ENCODE results near the gene KLHL1.

KLHL1 gene

DNA sequence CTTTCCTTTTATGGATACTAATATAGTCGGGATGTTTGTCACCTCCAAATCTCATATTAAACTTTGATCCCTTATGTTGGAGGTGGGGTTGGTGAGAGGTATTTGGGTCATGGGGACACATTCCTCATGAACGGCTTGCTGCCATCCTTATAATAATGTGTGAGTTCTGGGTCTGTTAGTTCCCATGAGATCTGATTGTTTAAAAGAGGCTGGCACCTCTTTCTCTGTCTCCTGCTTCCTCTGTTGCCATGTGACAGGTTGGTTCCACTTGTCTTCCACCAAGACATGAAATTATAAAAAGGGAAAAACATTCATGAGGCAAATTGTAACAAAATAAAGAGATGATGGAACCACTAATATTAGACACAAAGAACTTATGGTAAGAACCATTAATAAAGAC, 108.4 kb downstream of the KLHL1 start:
- DNase-seq, result no peak

DNA sequence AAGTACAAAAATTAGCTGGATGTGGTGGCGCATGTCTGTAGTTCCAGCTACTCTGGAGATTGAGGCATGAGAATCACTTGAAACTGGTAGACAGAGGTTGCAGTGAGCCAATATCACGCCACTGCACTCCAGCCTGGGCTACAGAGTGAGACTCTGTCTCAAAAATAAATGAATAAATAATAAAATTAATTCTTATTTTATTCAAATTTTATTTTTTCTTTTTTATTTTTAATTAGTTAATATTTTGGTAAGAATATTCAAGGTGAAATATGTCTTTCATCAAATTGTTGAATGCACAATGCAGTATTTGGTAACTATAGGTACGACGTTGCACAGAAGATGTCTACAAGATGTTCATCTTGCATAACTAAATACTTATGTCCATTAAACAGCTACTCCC, 111.2 kb downstream of the KLHL1 start:
- no peak for DNase-seq

DNA sequence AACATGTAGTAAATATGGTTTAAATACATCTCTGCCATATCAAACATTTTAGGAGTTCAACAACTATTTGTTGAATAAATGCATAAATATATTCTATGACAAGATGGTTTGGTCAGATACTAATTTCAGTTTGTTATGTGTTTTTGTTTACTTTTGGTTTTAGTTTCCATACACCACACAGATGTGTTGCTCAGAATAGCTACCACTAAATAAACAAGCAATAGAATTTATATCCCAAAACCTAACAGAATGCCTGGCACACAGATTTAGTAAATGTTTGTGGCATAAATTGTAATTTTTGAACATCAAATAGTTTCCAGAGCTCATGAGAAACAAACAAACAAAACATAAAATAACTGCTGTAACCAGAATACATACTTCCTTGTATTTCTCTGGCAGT, 127.5 kb downstream of the KLHL1 start:
- DNase-seq, result no peak

DNA sequence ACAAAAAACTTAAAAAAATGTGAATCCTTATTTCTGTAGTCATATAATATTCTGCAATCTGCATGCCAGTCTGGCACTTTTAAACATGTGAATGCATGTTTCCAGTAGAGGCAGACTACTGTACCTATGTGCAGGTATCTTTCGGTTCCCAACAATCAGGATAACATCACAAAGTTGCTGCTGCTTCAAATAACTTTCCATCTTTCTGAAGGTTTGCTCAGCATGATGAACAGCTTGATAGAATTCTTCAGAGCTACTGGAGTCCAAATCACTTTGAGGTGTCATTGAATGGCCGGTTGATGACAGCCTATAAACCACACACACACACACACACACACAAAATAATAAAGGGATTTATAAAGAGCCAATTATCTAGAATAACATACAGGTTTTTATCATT, 132.8 kb downstream of the KLHL1 start:
- DNase-seq, result no peak

DNA sequence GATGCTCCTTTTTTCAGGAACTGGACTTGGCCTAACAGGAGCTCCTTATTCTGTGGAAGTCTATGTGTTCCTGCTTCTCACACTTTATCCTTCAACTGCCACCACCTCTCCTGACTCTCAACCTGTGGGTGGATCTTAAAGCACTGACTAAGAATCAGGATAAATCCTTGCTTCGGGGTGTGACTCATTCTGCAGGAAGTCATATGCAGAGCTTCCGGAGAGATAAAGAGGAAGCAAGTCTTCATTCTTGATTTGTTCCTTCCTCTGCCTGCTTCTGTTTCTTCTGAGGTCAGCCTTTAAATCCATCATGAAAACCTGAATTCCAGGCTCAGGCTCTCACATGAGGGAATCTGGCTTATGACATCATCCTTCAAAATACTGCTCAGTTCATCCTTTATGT, 137.7 kb downstream of the KLHL1 start:
- no peak for DNase-seq

DNA sequence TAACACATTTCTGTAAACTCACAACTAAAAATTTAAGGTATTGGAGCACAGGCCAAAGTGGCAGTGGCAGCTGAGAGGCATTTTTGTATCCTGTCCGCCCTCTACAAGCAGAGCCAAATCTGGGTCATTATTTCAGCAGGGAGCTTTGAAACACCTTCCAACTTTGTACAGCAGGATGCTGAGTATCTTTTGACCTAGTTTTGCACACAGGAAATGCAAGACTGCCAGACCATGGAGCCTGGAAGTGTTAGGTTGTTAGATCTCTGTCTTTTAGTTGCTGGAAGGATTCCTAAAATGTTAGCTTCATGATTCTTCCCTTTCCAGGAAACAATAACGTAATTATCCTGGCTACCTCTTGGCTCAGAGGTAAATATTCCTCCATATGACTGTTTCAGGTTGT, 149.2 kb downstream of the KLHL1 start:
- DNase-seq, result no peak

DNA sequence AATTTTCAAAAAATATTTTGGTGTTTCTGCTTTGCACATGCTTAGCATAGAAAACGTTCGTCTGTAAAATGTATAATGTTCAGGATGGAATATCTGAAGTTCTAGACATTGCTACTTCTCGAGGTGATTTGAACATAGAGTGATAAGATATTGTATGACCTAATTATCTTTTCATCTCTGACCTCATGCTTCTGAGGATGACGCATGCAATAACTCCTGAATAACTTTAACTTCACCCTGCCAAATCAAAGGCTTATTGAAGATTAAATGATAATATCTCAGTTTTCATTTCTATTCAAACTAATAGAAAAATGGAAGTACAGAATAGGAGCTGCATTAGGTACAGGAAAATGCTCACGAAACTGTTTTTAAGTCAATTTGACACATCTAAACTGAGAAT, 151.4 kb downstream of the KLHL1 start:
- no peak for DNase-seq

DNA sequence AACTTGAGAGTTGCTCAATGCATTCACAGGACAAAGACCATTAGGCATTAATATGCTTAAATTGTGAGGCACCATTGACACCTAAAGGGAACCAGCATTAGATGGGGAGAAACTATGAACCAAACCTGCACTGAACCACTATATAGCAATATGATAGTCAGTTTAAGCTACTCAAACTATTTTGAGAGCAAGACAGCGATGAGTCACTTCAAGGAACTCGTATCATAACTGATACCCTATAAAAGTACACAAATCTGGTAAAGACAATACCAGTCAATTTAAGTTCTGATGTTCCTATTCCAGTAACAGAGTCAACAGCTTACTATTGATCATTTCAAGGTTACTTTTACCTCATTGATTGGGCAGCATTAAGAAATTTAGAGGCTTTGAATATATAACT, 151.9 kb downstream of the KLHL1 start:
- no peak for DNase-seq

DNA sequence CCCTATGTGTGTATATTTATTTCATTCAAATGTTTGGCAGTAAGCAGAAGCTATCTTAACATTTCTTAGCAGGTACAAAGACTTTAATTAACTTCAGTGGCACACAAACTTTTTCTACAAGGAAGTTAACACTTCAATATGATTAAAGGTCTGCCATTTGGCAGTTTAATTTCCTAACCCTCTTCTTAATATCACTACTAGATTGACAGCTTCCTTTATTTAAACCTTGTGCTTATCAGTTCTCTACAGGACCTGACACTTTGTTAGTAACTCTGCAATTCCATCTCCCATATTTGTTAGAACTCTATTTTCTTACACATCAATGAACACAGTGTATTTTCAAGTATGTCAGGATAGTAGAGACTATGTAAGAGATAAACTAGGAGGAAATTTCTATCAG, 153.0 kb downstream of the KLHL1 start:
- no peak for DNase-seq

DNA sequence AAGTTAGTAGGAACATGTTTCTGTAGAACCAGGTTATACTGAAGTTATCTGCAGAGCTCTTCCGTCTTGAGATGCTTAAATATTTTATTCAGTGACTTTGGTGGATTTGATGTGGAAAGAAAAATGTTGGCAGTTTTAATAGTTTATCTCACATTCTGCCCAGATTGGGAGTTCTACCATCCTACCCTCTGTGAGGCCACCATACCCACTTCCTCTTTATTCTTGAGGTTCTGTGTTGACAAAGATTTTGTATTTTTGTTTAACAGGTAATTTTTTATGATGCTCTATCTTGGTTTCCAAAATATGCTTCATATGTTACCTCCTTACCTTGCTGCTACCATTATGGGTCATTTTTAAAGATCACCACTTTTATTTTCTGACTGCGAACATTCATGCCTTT, 156.8 kb downstream of the KLHL1 start:
- DNase-seq, result no peak

DNA sequence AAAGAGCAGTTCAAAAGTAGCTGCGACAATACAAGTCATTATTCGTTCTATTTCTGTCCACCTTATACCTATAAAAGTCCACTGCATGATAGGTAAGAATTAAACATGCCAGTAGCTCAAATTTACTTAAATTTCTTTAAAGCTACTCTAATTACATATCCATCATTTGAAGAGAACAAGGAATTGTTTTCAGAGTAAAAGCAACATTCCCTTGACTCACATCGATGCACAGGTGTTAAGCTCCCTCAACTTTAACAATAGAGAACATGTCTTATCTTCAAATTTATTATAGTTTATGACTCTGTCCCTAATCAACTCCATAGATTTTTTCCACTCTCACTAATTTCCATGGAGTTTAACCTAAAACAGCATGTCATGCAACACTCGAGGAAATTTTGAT, 158.1 kb downstream of the KLHL1 start:
- no peak for DNase-seq

DNA sequence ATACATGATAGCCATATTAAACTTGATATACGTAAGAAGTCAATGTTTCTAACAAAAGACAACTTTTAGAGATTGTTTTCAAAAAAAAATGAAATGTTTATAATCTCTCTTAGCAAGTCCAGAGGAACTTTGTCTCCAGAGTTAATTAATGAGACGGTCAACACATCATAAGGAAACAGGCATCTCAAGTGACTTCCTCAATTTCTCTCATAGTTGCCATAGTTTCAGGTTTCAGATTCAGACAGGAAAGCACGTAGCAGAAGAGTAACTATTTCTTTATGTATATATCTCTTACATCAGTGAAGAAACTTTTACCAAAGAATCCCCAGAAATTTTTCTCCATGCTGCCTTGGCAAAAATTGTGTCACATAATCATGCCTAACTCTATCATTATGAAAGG, 160.2 kb downstream of the KLHL1 start:
- no peak for DNase-seq

DNA sequence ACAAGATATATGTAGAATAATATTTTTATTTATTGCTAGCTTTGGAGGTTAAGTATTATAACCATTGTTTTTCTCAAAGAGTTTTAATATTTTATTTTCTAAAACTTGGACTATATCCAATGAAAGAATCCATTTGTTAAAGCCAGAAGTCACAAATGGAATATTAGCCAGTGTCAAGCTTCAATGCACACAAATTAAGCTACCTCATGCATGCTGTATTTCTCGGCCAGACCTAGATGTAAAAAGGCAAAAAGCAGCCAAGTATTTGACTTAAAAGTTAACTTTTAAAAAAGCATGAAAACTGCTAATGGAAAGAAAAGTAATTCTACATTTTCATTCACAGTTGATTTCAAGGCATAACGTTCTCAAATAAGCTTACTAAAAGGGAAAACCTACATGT, 160.7 kb downstream of the KLHL1 start:
- no peak for DNase-seq

DNA sequence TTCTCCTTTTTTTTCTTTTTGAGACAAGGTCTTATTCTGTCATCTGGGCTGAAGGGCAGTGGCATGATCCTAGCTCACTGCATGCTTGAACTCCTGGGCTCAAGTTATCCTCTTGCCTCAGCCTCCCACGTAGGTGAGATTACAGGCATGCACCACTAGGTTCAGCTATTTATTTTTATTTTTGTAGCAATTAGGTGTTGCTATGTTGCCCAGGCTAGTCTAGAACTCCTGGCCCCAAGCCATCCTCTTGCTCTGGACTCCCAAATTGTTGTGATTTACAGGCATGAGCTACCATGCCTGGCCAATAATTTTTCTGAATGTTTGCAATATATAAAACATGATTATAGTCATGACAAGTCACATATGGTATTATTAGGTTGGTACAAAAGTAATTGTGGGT, 161.7 kb downstream of the KLHL1 start:
- DNase-seq, result no peak

DNA sequence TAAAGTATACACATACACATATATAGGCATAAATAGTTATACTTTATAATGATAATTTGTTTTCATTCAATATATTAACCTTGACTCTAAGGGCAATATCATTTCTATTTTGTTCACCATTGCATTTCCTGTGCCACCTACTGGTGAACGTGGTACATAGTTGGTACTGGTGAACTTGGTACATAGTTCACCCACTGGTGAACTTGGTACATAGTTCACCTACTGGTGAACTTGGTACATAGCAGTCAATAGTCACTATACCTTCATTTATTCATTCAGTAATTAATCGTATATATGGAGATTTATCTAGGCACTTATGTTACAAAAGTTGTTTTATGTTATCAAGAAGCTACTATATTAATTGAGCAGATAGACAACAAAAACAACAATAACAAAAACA, 173.2 kb downstream of the KLHL1 start:
- no peak for DNase-seq

DNA sequence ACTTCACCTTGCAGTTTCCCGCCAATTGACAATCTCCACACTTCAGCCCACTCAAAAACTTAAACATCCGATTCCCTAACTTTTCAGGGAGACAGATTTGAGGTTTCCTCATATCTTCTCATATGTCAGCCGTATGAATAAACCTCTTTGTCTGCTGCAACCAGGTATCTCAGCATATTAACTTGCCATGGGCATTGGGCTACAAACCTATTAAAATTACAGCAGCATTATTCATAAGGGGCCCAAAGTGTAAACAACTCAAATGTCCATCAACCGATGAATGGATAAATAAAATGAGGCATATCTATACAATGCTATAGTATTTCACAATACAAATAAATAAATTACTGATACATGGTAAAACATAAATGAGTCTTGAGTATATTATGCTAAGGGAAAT, 180.0 kb downstream of the KLHL1 start:
- no peak for DNase-seq

DNA sequence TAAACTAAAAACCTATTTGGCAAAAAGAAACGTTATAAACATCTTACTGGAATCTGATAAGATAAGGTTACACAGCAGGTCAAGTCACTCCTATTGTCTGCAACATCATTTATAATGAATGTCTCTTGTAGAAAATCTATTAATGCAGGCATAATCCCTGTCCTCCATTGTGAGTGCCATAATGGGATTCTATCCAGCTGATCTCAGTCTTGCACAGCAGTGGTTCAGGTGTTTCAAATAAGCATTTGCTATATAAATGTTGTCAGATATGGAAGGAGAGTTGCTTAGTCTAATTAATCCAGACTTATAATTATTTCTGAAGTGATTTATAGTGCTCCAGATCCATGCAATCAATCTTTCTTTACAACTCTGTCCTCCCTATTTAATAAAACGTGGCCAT, 187.1 kb downstream of the KLHL1 start:
- no peak for DNase-seq

DNA sequence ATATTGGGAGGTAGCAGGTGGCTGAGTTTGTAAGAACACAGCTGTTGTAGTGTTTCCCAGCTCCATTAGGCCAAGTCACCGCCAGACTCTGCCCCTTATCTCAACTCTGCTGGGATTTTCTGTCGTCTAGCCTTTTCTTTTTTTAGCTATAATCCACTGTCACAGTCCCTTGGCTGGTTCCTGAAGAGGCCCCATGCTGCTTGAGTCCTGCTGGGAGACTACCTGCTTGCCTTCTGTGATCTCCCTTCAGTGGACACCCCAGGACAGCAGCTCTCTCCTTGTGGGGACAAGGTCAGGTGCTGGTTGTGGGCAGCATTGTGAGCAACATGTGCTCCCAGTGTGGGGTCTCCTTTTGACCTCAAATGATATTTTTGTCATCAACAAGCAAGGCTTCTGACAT, 195.6 kb downstream of the KLHL1 start:
- no peak for DNase-seq

DNA sequence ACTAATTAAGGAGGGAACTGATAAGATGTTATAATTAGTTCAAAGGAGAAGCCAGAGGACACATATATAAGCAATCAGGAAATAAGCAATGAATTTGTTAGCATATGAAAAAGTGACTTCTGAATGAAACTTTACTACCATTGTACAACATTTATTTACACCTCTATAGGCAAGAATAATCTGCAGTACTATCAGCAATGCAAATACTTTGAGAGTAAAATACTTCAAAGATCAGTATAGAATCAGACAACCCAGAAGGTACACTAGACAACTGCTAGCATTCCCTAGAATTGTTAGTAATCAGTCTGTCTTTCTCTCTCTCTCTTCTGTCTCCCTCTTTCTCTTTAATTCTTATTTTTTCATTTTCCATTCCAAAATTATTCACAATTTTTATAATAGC, 197.5 kb downstream of the KLHL1 start:
- DNase-seq, result no peak

DNA sequence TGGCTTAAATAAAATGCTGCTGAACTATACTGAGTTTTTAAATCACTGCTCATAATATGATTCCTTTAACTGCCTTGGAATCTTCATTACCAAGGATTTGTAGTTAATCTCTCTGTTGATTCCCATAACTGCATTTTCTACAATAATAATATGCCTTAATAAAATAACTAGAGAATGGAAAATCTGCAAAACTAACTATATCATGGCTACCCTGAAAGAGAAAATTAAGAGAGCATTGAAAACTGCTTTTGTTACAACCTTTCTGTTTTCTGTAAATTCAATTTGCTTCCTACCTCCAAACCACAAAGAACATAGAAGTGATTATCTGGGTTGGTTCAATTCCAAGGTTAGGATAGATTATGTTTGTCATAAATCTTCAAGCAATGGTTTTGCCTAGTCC, 203.5 kb downstream of the KLHL1 start:
- no peak for DNase-seq

DNA sequence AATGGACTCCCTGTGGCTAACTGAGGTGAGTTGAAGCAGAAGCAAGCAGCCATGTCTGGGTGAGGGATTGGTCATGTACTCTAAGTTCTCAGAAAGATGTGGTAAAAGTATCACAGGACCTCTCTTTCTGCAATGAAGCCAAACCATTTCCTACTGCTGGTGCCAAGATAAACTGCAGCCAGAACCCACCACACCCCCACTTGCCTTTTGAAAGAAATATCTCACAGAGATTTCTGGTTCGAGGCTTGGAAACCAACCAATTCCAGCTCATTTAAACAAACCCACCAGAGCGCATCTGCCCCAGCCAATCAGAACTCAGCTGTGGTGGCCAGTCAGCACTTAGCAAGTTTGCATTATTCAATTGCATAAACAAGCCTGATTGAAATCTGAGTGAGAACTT, 205.2 kb downstream of the KLHL1 start:
- no peak for DNase-seq

DNA sequence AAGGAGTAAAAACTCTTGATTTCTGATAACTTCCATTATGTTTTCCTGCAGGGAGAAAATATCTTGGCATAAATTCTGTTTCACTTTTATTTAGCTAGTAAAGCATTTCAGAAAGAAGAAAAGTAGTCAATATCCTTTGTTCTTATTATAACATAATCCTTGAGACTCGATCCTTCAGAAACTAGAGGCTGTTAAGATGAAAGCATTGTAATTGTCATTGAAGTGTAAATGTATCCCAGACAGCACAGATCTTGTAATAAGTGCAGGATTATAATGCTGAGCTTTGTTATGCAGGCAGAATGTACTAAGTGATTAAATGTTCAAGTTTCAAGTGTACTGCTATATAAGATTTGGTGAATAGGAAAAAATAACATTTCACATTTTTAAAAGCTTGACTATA, 225.8 kb downstream of the KLHL1 start:
- no peak for DNase-seq

DNA sequence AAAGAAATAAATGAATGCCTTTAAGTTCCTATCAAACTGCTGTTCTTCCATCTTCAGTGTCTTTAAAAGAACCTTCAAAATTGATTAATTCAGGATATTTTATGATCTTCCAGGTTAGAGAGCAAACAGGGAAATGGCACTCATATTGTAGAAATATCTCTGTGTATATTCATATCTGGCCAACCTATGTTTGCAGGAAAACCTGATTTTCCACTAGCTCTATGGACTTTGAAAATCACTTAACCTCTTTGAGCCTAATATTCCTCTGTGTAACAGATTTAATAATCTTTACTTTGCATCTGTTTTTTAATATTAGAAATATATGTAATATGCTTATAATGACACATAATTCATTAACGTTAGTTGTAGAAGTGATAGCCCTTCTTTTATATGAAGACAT, 228.3 kb downstream of the KLHL1 start:
- DNase-seq, result no peak

DNA sequence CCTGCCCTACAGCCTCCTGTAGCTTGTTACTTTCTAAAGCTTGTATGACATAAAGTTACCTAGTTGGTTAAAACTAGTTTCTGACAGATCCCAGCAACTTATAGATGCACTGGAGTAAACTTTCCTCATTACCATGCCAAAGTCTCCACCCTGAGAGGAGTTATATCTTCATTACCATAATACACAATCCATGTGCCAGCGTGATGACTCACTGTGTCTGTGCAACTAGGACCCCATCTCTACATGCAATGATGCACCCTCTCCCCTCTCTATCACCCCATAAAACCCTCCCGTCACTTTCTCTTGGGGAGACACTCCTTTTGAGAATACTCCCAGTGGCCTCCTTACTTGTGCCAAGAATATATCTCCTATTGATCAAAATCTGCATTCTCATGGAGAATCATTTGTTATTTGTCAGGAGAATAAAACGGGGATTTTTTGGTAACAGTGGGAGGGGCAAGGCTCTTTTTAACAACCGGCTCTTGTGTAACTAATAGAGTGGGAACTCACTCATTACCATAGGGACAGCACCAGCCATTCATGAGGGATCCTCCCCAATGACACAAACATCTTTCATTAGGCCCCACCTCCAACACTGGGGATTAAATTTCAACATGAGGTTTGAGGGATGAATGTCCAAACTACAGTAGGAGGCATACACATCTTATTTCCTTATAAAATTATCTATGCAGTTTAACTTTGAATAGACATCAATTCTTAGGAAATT, 235.8 kb downstream of the KLHL1 start:
- DNase-seq, result no peak

DNA sequence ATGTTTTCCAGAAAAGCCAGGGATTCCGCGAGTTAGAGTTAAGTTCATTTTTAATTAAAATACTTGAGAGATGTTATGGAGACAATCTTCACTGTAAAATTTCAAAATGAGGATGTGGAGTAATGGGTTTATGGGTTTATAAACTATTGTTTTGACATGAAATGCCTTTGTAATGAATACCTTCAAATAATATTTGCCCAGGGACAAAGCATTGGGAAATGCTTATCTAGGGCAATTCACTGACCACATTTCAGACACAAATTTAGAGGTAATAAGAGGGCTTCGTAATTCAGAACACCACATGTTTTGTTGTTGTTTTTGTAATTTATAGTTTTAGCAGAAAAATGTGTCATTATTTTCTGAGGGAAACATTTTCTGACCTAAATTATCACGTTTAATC, 241.7 kb downstream of the KLHL1 start:
- no peak for DNase-seq
